Stimulated activated CD8-positive, alpha-beta memory T cell treated with anti-CD3 and anti-CD28 coated beads, Interleukin-4, amount 100 ng/mL, for 48 hours (primary cell): ENCODE measurements around the gene NCF4.

Source experiments
- DNase-seq: peaks from one replicate; pipeline ENCODE4 v3.0.0-alpha.2; 2020

NCF4 gene

GRCh38 chr22:36899498-36899897, 38.7 kb downstream of the NCF4 start:
- no peak for DNase-seq

- no peak for DNase-seq
These were observed 39.4 kb downstream of the NCF4 start for GRCh38 chr22:36900225-36900624.

DNA sequence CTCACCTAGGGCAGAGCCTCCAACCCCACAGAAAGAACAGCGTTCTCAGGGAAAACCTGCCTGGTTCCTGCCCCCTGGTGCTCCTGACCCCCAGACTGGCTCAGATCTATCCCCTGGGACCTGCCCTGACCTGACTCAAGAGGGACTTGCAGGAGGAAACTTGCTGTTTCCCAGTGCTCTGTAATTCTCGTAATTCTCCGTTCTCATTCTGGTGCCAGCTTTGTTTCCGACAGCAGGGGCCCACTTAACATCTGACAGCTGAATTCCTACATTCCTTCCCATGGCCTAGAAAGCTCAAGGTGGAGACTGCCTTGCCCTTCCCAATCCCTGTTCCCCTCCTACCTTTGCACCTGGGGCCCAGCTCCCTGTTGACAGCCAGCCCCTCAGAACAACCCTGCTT, 40.1 kb downstream of the NCF4 start:
- DNase-seq, result no peak

- peak; percentile 44 for DNase-seq
These were observed 40.8 kb downstream of the NCF4 start for GRCh38 chr22:36901411-36902142.

GRCh38 chr22:36902143-36902926, 41.5 kb downstream of the NCF4 start:
- DNase-seq, result no peak

- no peak for DNase-seq
These were observed 43.6 kb downstream of the NCF4 start for GRCh38 chr22:36904260-36904880.

GRCh38 chr22:36907253-36908195, 46.7 kb downstream of the NCF4 start:
- no peak for DNase-seq

DNA sequence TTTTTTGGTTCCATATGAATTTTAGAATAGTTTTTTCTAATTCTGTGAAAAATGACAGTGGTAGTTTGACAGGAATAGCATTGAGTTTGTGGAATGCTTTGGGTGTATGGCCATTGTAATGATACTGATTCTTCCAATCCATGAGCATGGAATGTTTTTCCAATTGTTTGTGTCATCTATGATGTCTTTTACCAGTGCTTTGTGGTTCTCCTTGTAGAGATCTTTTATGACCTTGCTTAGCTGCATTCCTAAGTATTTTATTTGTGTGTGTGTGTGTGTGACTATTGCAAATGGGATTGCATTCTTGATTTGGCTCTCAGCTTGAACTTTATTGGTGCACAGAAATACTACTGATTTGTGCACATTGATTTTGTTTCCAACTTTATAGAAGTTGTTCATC, 49.7 kb downstream of the NCF4 start:
- no peak for DNase-seq

DNA sequence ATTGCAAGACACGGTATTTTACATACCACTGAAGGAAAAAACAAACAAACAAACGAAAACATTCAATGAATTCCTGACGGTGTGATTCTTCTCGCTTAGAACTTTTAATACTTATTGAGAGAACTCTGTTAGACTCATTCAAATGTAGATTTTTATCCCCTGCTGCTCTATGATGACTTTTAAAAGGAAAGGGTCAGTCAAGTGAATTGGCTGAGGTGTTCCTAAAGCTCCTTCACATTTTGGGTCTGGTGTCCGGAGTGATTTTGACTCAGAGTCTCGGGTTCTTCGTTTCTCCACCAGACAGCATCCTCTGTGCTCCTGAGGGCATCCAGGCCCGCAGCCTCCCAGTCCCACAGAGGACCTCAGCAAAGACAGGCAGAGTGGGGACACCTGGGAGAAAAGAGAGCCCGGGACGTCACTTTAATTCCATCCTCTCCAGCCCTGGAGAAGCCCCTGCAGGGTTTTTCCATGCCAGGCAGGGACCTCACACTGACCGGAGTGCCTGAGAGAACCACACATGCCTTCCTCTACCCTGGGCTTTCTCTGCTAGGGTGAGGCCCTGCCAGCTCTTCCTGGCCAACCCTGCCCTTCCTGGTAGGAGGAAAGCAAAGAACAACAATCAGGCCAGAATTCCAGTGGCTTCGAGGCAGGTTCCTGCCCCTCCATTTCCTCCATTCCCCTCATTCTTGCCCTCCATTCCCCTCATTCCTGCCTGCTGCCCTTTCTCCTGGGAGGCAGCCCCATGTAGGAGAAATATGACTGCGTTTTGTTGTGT, 51.3 kb downstream of the NCF4 start:
- DNase-seq, result no peak

- no peak for DNase-seq
These were observed 52.1 kb downstream of the NCF4 start for GRCh38 chr22:36912694-36913426.

DNA sequence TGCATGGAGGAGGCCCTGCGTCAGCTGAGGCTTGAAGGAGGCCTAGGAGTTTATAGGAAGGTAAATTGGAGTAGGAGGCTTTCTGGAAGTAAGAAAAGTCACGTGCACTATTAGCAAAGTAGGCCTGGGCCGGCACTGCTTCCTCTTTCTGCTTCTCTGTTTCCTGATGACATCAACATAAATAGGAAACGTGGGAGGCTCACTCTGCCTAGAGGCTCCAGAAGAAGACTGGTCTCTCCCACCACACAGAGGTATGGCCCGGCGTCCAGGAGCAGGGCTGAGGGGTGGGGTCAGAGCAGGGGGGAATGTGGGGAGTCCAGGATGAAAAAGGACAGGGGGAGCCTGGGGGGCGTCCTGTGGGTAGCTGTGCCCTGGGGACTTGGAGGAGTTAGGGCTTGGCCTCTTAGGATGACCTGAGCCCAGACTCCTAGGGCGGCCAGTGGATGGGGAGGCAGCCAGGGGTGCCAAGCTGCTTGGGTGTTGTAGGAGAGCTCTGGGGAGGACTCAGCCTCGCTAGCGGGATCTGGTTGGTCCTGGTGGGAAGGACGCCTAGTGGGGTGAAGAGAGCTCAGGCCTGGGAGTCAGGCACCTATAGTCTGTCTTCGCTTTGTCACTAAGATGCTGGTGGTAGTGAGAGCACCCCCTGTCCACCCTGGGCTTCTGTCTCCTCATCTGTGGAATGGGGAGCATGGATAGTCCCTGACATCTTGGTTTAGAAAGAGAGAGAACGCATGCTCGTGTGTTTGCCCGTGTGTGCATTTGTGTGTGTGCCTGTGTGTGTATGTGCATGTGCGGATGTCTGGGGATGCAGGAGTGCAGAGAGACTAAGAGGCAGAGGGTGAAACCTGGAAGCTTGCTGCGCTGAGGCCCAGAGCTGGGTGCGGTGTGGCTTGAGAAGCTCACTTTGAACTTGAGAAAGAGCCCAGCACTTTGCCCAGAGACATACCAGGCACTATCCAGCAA, 52.9 kb downstream of the NCF4 start, which contains the start of gene CSF2RB:
TSS of gene CSF2RB (plus strand) at position 202 of the 963 bp plus-strand sequence. CDS start 8,580 bp downstream, outside the sequence.
- no peak for DNase-seq

GRCh38 chr22:36914390-36914752, 53.6 kb downstream of the NCF4 start:
- DNase-seq, result no peak

DNA sequence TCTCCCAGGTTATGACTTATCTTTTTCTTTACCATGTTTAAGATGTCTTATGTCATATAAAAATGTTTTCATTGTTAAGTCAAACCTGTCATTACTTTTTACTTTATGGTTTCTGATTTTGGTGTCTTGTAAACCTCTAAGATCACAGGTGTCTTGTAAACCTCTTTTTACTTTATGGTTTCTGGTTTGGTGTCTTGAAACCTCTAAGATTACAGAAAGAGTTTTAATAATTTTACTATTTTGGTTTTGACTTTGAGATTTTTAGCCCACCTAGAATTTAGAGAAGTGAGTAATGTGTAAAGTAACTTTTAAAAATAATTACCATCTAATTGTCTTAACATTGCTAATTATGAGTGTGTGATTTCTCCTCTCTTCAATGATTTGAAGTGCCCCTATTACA, 55.2 kb downstream of the NCF4 start:
- DNase-seq, result no peak

GRCh38 chr22:36918586-36919284, 57.9 kb downstream of the NCF4 start:
- DNase-seq, result no peak

DNA sequence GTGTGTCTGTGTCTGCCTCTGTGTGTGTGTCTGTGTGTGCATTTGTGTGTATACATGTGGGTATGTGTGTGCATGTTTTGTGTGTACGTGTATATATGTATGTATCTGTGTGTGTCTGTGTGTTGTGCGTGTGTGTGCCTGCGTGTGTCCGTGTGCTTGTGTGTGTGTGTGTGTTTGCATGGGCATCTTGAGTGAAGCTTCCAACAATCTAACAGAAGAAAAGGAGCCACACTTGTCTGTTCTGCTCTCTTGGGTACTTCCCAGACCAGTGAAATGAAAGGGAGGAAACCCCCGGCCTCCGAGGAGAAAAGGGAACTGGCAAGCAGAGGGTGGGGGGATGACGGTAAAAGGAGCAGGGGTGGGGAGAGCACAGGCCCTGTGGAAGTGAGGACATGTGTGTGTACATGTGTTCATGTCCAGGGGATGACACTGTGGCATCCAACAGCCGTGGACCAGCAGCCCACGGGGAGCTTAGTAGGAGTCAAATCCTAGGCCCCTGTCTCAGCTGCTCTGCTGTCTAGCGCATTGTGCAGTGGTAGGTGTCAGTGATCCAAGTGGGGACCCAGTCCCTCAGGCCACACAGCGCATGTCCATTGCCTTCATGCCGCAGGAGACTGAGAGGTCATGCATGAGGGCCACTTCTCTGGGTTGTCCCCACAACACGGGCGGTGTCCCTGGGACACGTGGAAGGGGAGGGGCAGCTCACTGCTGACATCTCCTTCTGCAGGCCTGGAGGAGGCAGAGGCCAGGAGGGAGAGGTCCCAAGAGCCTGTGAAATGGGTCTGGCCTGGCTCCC, 60.7 kb downstream of the NCF4 start:
- DNase-seq, result no peak

DNA sequence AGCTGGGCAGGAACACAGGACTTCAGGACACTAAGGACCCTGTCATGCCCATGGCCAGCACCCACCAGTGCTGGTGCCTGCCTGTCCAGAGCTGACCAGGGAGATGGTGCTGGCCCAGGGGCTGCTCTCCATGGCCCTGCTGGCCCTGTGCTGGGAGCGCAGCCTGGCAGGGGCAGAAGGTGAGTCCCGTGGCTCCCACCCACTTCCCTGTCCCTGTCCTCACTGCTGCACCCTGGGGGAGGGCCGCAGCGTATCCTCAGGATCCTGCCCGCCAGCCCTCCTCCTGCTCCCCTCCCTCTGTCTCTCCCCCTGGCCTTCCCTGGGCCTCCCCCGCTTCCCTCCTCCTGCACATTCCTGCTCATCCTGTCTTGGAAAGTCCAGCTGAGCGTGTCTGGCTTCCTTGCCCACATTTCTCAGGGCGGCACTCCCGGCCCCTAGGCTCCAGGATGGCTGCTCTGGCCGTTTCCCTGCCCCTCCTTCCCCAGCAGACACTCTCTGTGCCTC, 61.4 kb downstream of the NCF4 start:
- DNase-seq, result no peak

GRCh38 chr22:36922711-36923110, 61.9 kb downstream of the NCF4 start:
- DNase-seq, result no peak

DNA sequence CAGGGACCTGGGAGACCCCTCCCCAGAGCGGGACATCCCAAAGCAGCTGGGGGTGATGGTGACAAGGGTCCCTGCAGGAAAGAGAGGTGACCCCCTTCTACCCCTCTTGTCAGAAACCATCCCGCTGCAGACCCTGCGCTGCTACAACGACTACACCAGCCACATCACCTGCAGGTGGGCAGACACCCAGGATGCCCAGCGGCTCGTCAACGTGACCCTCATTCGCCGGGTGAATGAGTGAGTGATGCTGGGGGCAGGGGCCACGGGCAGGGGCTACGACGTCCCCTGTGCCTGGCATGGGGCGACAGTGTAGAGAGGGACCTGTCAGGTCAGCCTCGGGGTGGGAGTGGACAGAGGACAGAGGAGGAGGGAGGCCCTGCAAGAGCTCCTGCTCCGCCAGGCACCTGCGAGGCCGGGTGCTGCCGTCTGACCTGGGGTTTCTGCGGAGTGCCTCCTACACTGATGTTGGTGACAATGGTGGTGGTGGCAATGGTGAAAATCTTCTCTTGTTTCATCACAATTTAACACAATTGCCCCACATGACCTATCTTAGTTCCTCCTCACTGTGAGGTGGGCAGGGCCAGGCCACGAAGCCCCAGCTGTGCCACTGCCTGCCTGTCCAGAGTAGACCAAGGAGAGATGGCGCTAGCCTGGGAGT, 62.5 kb downstream of the NCF4 start:
- DNase-seq, result no peak
